GM03348 (cell line): Measurements from ENCODE around the gene TNC.

Experiments used
- DNase-seq: peaks from one replicate; pipeline ENCODE4 v3.0.0; 2012; ENCODE audit warnings: low spot score

TNC gene

GRCh38 chr9:115050002-115050490, 67.9 kb downstream of the TNC start:
- DNase-seq, result no peak

- DNase-seq, result no peak
Measured at GRCh38 chr9:115046824-115047223, 71.1 kb downstream of the TNC start.

- no peak for DNase-seq
Measured at GRCh38 chr9:115046199-115046598, 71.8 kb downstream of the TNC start.

GRCh38 chr9:115043632-115044031, 74.3 kb downstream of the TNC start:
- DNase-seq, result no peak

GRCh38 chr9:115042781-115043509, 75.0 kb downstream of the TNC start:
- peak; percentile 63 for DNase-seq

- DNase-seq, result no peak
Measured at GRCh38 chr9:115039516-115040120, 78.3 kb downstream of the TNC start.

- DNase-seq, result no peak
Measured at GRCh38 chr9:115038178-115038577, 79.8 kb downstream of the TNC start.

- DNase-seq, result no peak
Measured at GRCh38 chr9:115036691-115037090, 81.3 kb downstream of the TNC start.

- DNase-seq, result peak; percentile 63
Measured at GRCh38 chr9:115035841-115036612, 81.9 kb downstream of the TNC start.

GRCh38 chr9:115034801-115035200, 83.2 kb downstream of the TNC start:
- DNase-seq, result peak; percentile 81

GRCh38 chr9:115033800-115034199, 84.2 kb downstream of the TNC start:
- no peak for DNase-seq

GRCh38 chr9:115032296-115032695, 85.7 kb downstream of the TNC start:
- no peak for DNase-seq

GRCh38 chr9:115030006-115030405, 88.0 kb downstream of the TNC start:
- no peak for DNase-seq

- DNase-seq, result no peak
Measured at GRCh38 chr9:115025721-115026120, 92.2 kb downstream of the TNC start.

GRCh38 chr9:115024925-115025535, 92.9 kb downstream of the TNC start:
- DNase-seq, result no peak

GRCh38 chr9:115022760-115023434, 95.1 kb downstream of the TNC start:
- peak; percentile 90 for DNase-seq

GRCh38 chr9:115018547-115019435, 99.2 kb downstream of the TNC start:
- DNase-seq, result peak; percentile 62

GRCh38 chr9:115016344-115016743, 101.6 kb downstream of the TNC start:
- DNase-seq, result no peak

- peak; percentile 79 for DNase-seq
Measured at GRCh38 chr9:115015018-115015635, 102.8 kb downstream of the TNC start.

- no peak for DNase-seq
Measured at GRCh38 chr9:115014438-115014837, 103.5 kb downstream of the TNC start.
